GM21723 (cell line): ENCODE data around the gene STK38.
A peak's percentile ranks its signal among the peaks of the same experiment; 100 is the strongest.
"Not testable (repeated sequence)": the region's sequence is repeated elsewhere in the genome, so short reads cannot be mapped to it uniquely, and the experiment has no call there.

Experiments
- ATAC-seq: cut with Tn5 transposase; IDR thresholded peaks from one replicate; pipeline ENCODE4 v1.9.1; 2021; ENCODE audit warnings: mild to moderate bottlenecking, moderate library complexity; ENCODE audit not compliant: unreplicated experiment

The STK38 gene

GRCh38 chr6:36546920-36547645 lies at the start of gene STK38:
Gene STK38, minus strand, starts transcription at chr6:36547479. Its CDS starts 7,277 bp downstream, at chr6:36540202.
- peak; percentile 67 for ATAC-seq

GRCh38 chr6:36596356-36596755 lies 49.1 kb upstream of the STK38 start:
- no peak for ATAC-seq

GRCh38 chr6:36594816-36595643 lies 47.8 kb upstream of the STK38 start:
- ATAC-seq = no peak

GRCh38 chr6:36594029-36594815 lies 46.9 kb upstream of the STK38 start, which contains the start of gene SRSF3:
Gene SRSF3, plus strand, starts transcription at chr6:36594362. Its CDS starts 2,401 bp downstream, at chr6:36596763.
- peak; percentile 83 for ATAC-seq

- peak; percentile 25 for ATAC-seq
Observed at GRCh38 chr6:36593569-36594028, 46.3 kb upstream of the STK38 start.

GRCh38 chr6:36592221-36592655 lies 45.0 kb upstream of the STK38 start:
- ATAC-seq = peak; percentile 39

- ATAC-seq = no peak
Observed at GRCh38 chr6:36590237-36590636, 43.0 kb upstream of the STK38 start.

- not testable (repeated sequence) for ATAC-seq
Observed at GRCh38 chr6:36589025-36589400, 41.7 kb upstream of the STK38 start.

GRCh38 chr6:36586606-36587005 lies 39.3 kb upstream of the STK38 start:
- ATAC-seq = no peak

GRCh38 chr6:36581716-36582115 lies 34.4 kb upstream of the STK38 start:
- no peak for ATAC-seq

GRCh38 chr6:36580184-36580526 lies 32.9 kb upstream of the STK38 start:
- no peak for ATAC-seq

- no peak for ATAC-seq
Observed at GRCh38 chr6:36578431-36578830, 31.2 kb upstream of the STK38 start.

GRCh38 chr6:36578030-36578429 lies 30.8 kb upstream of the STK38 start:
- no peak for ATAC-seq

GRCh38 chr6:36577301-36577700 lies 30.0 kb upstream of the STK38 start:
- no peak for ATAC-seq

GRCh38 chr6:36576578-36576977 lies 29.3 kb upstream of the STK38 start:
- ATAC-seq = no peak

GRCh38 chr6:36574679-36575078 lies 27.4 kb upstream of the STK38 start:
- no peak for ATAC-seq

GRCh38 chr6:36572353-36573311 lies 25.4 kb upstream of the STK38 start:
- ATAC-seq = not testable (repeated sequence)

- ATAC-seq = no peak
Observed at GRCh38 chr6:36571122-36572043, 24.1 kb upstream of the STK38 start.

- no peak for ATAC-seq
Observed at GRCh38 chr6:36570264-36570663, 23.0 kb upstream of the STK38 start.
